Neuronal stem cell (in vitro differentiated cells): ENCODE measurements around the gene PDCD1.

ENCODE experiments used
- DNase-seq: peaks from one replicate; pipeline ENCODE4 v3.0.0-alpha.2; 2013; ENCODE audit warnings: low spot score
- H2AFZ ChIP-seq: one replicate; pipeline ENCODE4 v1.6.1; 2013; ENCODE audit warnings: mild to moderate bottlenecking, low read length, inconsistent platforms
- H2AK5ac ChIP-seq: 2 replicates; pipeline ENCODE4 v1.6.1; 2013; ENCODE audit warnings: low read depth, mild to moderate bottlenecking, inconsistent platforms, low read length, moderate library complexity, mixed read lengths
- H2BK120ac ChIP-seq: 2 replicates; pipeline ENCODE4 v1.6.1; 2013; ENCODE audit warnings: low read depth, mild to moderate bottlenecking, inconsistent platforms, low read length, moderate library complexity, mixed read lengths
- H2BK12ac ChIP-seq: one replicate; pipeline ENCODE4 v1.6.1; 2013; ENCODE audit warnings: low read length, inconsistent platforms
- H2BK15ac ChIP-seq: 2 replicates; pipeline ENCODE4 v1.6.1; 2013; ENCODE audit warnings: mild to moderate bottlenecking, low read length, inconsistent platforms, mixed read lengths
- H2BK5ac ChIP-seq: one replicate; pipeline ENCODE4 v1.6.1; 2013; ENCODE audit warnings: inconsistent platforms, mild to moderate bottlenecking, low read length, moderate library complexity
- H3K14ac ChIP-seq: one replicate; pipeline ENCODE4 v1.6.1; 2013; ENCODE audit warnings: low read length, inconsistent platforms
- H3K18ac ChIP-seq: 2 replicates; pipeline ENCODE4 v1.6.1; 2013; ENCODE audit warnings: low read length, inconsistent platforms
- H3K23ac ChIP-seq: 2 replicates; pipeline ENCODE4 v1.6.1; 2013; ENCODE audit warnings: low read depth, mild to moderate bottlenecking, mixed read lengths, low read length, inconsistent platforms; ENCODE audit not compliant: poor library complexity
- H3K27ac ChIP-seq: replicated peaks from 3 replicates; pipeline ENCODE4 v1.5.1; 2013; ENCODE audit warnings: low read length, inconsistent platforms
- H3K27me3 ChIP-seq, 3 experiments: 2 replicates each; pipeline ENCODE4 v1.6.1; 2013; ENCODE audit warnings: low read length in 3 of 3, mild to moderate bottlenecking in 2 of 3, inconsistent platforms in 1 of 3, low read depth in 1 of 3, mixed read lengths in 1 of 3, moderate library complexity in 1 of 3; ENCODE audit not compliant: control insufficient read depth in 3 of 3, insufficient read depth in 3 of 3
- H3K36me3 ChIP-seq, 2 donors: replicated peaks in 1 of 2; 2 replicates each; pipeline ENCODE4 v1.6.1; 2013; ENCODE audit warnings: low read length in 2 of 2; ENCODE audit not compliant: control insufficient read depth in 2 of 2, insufficient read depth in 2 of 2
- H3K4ac ChIP-seq: 2 replicates; pipeline ENCODE4 v1.6.1; 2013; ENCODE audit warnings: inconsistent platforms, mild to moderate bottlenecking, low read length, moderate library complexity
- H3K4me1 ChIP-seq, 2 donors: 1 replicate in 1 of 2; 2 replicates in 1 of 2; pipeline ENCODE4 v1.6.1; 2013; ENCODE audit warnings: low read length in 2 of 2, low read depth in 1 of 2; ENCODE audit not compliant: control insufficient read depth in 2 of 2, insufficient read depth in 1 of 2
- H3K4me2 ChIP-seq: one replicate; pipeline ENCODE4 v1.6.1; 2013; ENCODE audit warnings: mild to moderate bottlenecking, low read length, inconsistent platforms; ENCODE audit not compliant: insufficient read depth, poor library complexity, severe bottlenecking
- H3K4me3 ChIP-seq, 2 donors: 2 replicates each; pipeline ENCODE4 v1.5.1; 2013; ENCODE audit warnings: low read length in 2 of 2, mild to moderate bottlenecking in 2 of 2, inconsistent platforms in 1 of 2, moderate library complexity in 1 of 2
- H3K79me1 ChIP-seq: one replicate; pipeline ENCODE4 v1.6.1; 2013; ENCODE audit warnings: low read depth, mild to moderate bottlenecking, inconsistent platforms, low read length, moderate library complexity
- H3K9ac ChIP-seq: one replicate; pipeline ENCODE4 v1.6.1; 2013; ENCODE audit warnings: mild to moderate bottlenecking, low read depth, low read length, inconsistent platforms; ENCODE audit not compliant: poor library complexity
- H3K9me3 ChIP-seq, 2 donors: replicated peaks in 1 of 2; 2 replicates each; pipeline versions ENCODE3 to v1.6.1; 2013; ENCODE audit warnings: low read length in 2 of 2, mild to moderate bottlenecking in 2 of 2, inconsistent platforms in 1 of 2, low read depth in 1 of 2, mixed read lengths in 1 of 2, moderate library complexity in 1 of 2; ENCODE audit not compliant: control insufficient read depth in 2 of 2, insufficient read depth in 1 of 2
- H4K8ac ChIP-seq: one replicate; pipeline ENCODE4 v1.6.1; 2013; ENCODE audit warnings: low read depth, mild to moderate bottlenecking, inconsistent platforms, low read length, moderate library complexity
- H4K91ac ChIP-seq: one replicate; pipeline ENCODE4 v1.6.1; 2013; ENCODE audit warnings: low read length, low read depth, mild to moderate bottlenecking, inconsistent platforms; ENCODE audit not compliant: poor library complexity
- WGBS, 2 donors: extraction: QIAGEN DNeasy Blood & Tissue Kit; methylation state at CpG; one replicate each; pipeline ENCODE4 v1.1.7; 2013; ENCODE audit warnings: missing lambda C conversion rate in 2 of 2, mixed read lengths in 1 of 2; ENCODE audit not compliant: insufficient read length in 2 of 2, insufficient replicate concordance in 1 of 2; ENCODE audit errors: extremely low coverage in 2 of 2; 5-methylcytosine and 5-hydroxymethylcytosine counted together

Gene PDCD1

GRCh38 chr2:241905716-241906377 is 47.2 kb upstream of the PDCD1 start:
- Histone ChIP-seq H4K91ac (no peak overlapping the region), H4K8ac (no peak overlapping the region), H3K27ac (no peak overlapping the region), H2BK5ac (no peak overlapping the region), H3K4ac (no peak overlapping the region), H3K4me2 (no peak overlapping the region), H3K23ac (no peak overlapping the region), H2AK5ac (no peak overlapping the region), H3K9me3 (no peaks in the 10 kb centered on the region), H2BK120ac (no peak overlapping the region), H3K4me3 (no peak overlapping the region), H2AFZ (no peak overlapping the region), H3K79me1 (peaks cover 3% of the 10 kb centered on the region), H3K9ac (no peak overlapping the region), H3K27me3 (peaks cover 0 to 17% (median 10%) of the 10 kb centered on the region in 3 experiments), H3K36me3 (no peaks in the 10 kb centered on the region), H3K18ac (peak overlapping the region; percentile 23), H2BK15ac (no peak overlapping the region), H3K14ac (no peak overlapping the region), H3K4me1 (peaks cover 0 to 9% of the 10 kb centered on the region in 2 donors), H2BK12ac (no peak overlapping the region)
- WGBS, 2 donors = no CpG with 5 or more reads among the region's 14 CpGs
- DNase-seq = no peak

DNA sequence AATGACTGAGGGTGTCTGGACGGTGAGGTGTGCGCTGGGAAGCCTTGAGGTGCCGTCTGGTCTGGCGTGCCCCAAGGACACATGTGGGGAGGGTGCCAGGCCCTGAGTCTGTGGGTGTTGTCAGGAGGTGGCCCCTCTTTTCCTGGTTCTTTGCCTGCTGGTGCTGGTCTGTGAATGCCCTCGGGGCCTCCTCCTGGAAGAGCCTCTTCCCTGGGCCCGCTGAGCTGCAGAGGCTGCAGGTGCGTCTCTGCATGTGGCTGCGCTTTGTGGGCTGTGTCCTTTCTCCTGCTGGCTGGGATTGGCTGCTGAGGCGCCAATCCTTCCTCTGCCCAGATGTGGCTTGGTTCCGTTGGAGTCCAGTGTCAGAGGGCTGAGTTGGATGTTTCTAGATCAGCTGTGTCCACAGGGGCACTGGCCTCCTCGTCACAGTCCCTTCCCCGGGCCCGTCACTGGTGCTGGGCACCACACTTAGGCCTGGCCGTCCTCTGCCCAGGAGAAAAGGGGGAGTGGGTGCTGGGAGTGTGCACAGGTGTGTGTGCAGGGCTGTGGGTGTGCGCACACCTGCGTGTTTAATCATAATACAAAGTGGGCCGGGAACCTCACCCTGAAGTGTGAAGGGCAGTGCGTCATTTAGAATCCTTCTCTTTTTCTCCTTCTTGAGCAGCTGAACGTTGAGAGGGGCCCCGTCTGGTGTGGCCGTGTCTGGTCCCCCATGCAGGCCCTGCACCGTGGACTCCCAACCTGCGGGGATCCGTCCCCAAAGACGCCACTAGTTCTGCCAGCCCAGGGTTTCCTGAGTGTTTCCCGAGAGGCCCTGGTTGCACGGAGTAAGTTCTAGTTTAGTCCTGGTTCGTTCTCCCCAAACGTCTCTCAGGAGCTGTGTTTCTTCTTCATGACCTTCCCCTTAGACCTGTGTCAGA is 46.4 kb upstream of the PDCD1 start:
- peaks cover 0 to 10% of the 10 kb centered on the region in 2 donors for H3K4me1 ChIP-seq
- peak overlapping the region; percentile 82 for H3K14ac ChIP-seq
- H3K4me3 ChIP-seq = no peak overlapping the region
- no peak overlapping the region for H2BK5ac ChIP-seq
- no peak overlapping the region for H2AFZ ChIP-seq
- H4K8ac ChIP-seq = peak overlapping the region; percentile 6
- no peak overlapping the region for H2BK15ac ChIP-seq
- no peaks in the 10 kb centered on the region for H3K36me3 ChIP-seq
- peaks cover 0 to 22% (median 10%) of the 10 kb centered on the region in 3 experiments for H3K27me3 ChIP-seq
- no peak overlapping the region for H3K9ac ChIP-seq
- no peak for DNase-seq
- H3K23ac ChIP-seq = no peak overlapping the region
- no peak overlapping the region for H3K4me2 ChIP-seq
- H2AK5ac ChIP-seq = peak overlapping the region; percentile 56
- H3K79me1 ChIP-seq = peaks cover 3% of the 10 kb centered on the region
- H3K27ac ChIP-seq = no peak overlapping the region
- no peaks in the 10 kb centered on the region for H3K9me3 ChIP-seq
- no peak overlapping the region for H2BK120ac ChIP-seq
- no peak overlapping the region for H4K91ac ChIP-seq
- H2BK12ac ChIP-seq = no peak overlapping the region
- WGBS, 2 donors = no CpG with 5 or more reads among the region's 29 CpGs
- no peak overlapping the region for H3K4ac ChIP-seq
- H3K18ac ChIP-seq = peak overlapping the region; percentile 48

DNA sequence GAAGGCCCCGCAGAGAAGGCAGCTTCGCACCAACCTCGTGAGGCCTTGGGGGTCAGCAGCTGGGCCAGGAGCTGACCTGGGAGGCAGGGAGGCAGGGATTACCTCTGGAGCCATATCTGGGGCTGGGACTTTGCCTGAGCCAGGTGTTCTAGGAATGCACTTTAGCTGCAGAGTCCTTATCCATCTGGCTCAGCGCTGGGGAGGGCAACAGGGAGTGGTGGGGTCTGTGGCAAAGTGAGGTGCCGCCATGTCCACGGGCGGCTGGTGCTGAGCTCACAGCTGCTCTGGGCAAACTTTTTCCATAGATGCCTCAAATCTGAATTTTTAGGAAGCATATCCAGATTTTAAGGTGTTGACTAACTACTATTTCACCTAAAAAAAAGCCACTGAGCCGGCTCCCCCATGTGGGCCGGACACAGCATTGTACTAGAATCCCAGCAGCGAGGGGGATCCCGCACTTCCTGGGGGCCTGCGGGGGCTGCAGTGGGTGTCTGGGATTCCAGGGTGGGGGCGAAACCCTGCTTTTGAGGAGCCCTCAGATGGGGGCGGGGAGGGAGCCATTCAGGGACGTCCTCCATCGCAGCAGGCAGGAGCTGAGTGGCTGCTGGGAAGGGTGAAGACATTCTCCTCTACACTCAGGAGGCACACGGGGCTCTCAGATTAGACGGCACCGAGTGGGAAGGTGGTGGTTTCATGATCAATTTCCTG is 45.5 kb upstream of the PDCD1 start:
- H2AFZ ChIP-seq = no peak overlapping the region

More for the DNA sequence above, 45.5 kb upstream of the PDCD1 start:
- Histone ChIP-seq H3K4me1 (peaks cover 0 to 16% of the 10 kb centered on the region in 2 donors), H3K23ac (no peak overlapping the region), H2BK120ac (no peak overlapping the region), H2BK15ac (no peak overlapping the region), H3K27ac (no peak overlapping the region), H3K9ac (no peak overlapping the region), H3K4ac (no peak overlapping the region), H3K18ac (no peak overlapping the region), H2BK12ac (no peak overlapping the region), H3K27me3 (peaks cover 0 to 23% (median 10%) of the 10 kb centered on the region in 3 experiments), H4K8ac (no peak overlapping the region), H3K14ac (peak overlapping the region; percentile 38), H3K4me2 (no peak overlapping the region), H3K79me1 (peaks cover 3% of the 10 kb centered on the region), H3K9me3 (no peaks in the 10 kb centered on the region), H3K36me3 (no peaks in the 10 kb centered on the region), H3K4me3 (no peak overlapping the region), H2BK5ac (no peak overlapping the region), H2AK5ac (no peak overlapping the region), H4K91ac (no peak overlapping the region)
- WGBS, 2 donors = no CpG with 5 or more reads among the region's 19 CpGs
- no peak for DNase-seq
